Measurements from ENCODE around the gene FNDC3A. TPM values are rescaled to one million over a fixed set of nuclear protein-coding genes. Genes with fewer than 3 reads are reported as not detected.

The FNDC3A gene
- total RNA-seq, 5 donors from 2014 or later (not counting 1 experiment from before 2014, with no cell fraction given) = 29.7 to 44.4 (median 32.0) TPM

- no peaks in the 10 kb centered on the region for H3K4me1 Mint-ChIP-seq
- H3K9me3 Mint-ChIP-seq = no peaks in the 10 kb centered on the region
- ChIA-PET POLR2A (no interaction called here), CTCF (interaction anchor here in 1 of 2 donors (0.9 kb wide), 1 partner anchor 46 kb away, joined by 3 read pairs; no protein-coding TSS in a partner anchor)
- Histone ChIP-seq H3K4me1 (ENCODE audit: control insufficient read depth in 1 of 2, extremely low read depth in 1 of 2, insufficient read depth in 2 of 2, low read length in 2 of 2) (no peaks in the 10 kb centered on the region), H3K4me3 (ENCODE audit: control insufficient read depth in 1 of 2, extremely low read depth in 1 of 2, low read length in 1 of 2) (no peak overlapping the region), H3K9me3 (no peaks in the 10 kb centered on the region), H3K27ac (ENCODE audit: low read length) (no peak overlapping the region), H3K27me3 (replicated peaks in 1 of 2; ENCODE audit: control insufficient read depth in 2 of 2, extremely low read depth in 1 of 2, insufficient read depth in 2 of 2, low read length in 1 of 2) (no peaks in the 10 kb centered on the region), H3K36me3 (ENCODE audit: control insufficient read depth in 2 of 2, extremely low read depth in 1 of 2, insufficient read depth in 1 of 2, low read length in 1 of 2) (no peaks in the 10 kb centered on the region)
- H3K27me3 Mint-ChIP-seq = peaks cover 0 to 3% of the 10 kb centered on the region in 2 donors
- no peak for DNase-seq
- no peak overlapping the region for H3K27ac Mint-ChIP-seq
- no peak overlapping the region for H3K4me3 Mint-ChIP-seq
- H3K36me3 Mint-ChIP-seq = no peaks in the 10 kb centered on the region
- ATAC-seq (replicated peaks in 1 of 4) = no peak
- no CpG with 5 or more reads among the region's 3 CpGs for WGBS (ENCODE audit: insufficient coverage)
These were observed 259.0 kb downstream of the FNDC3A start for GRCh38 chr13:49234741-49235140.

- Histone ChIP-seq H3K4me1 (ENCODE audit: control insufficient read depth in 1 of 2, extremely low read depth in 1 of 2, insufficient read depth in 2 of 2, low read length in 2 of 2) (no peaks in the 10 kb centered on the region), H3K27me3 (replicated peaks in 1 of 2; ENCODE audit: control insufficient read depth in 2 of 2, extremely low read depth in 1 of 2, insufficient read depth in 2 of 2, low read length in 1 of 2) (no peaks in the 10 kb centered on the region), H3K4me3 (ENCODE audit: control insufficient read depth in 1 of 2, extremely low read depth in 1 of 2, low read length in 1 of 2) (no peak overlapping the region), H3K36me3 (ENCODE audit: control insufficient read depth in 2 of 2, extremely low read depth in 1 of 2, insufficient read depth in 1 of 2, low read length in 1 of 2) (no peaks in the 10 kb centered on the region), H3K9me3 (no peaks in the 10 kb centered on the region), H3K27ac (ENCODE audit: low read length) (no peak overlapping the region)
- Mint-ChIP-seq H3K27me3 (peaks cover 0 to 3% of the 10 kb centered on the region in 2 donors), H3K27ac (no peak overlapping the region), H3K4me1 (peaks cover 0 to 2% (median 0%) of the 10 kb centered on the region in 3 donors), H3K36me3 (no peaks in the 10 kb centered on the region), H3K4me3 (no peak overlapping the region), H3K9me3 (no peaks in the 10 kb centered on the region)
- POLR2A ChIA-PET = interaction anchor here in 1 of 2 donors (0.6 kb wide), 1 partner anchor 10 kb away, joined by 4 read pairs; no protein-coding TSS in a partner anchor
- no peak for DNase-seq
- CTCF ChIA-PET = interaction anchor here in 1 of 2 donors (0.6 to 0.9 kb wide), 4 partner anchors 13 to 47 kb away, joined by 3 to 4 read pairs (median 3); no protein-coding TSS in a partner anchor
- WGBS (ENCODE audit: insufficient coverage) = no CpG with 5 or more reads among the region's 6 CpGs
- ATAC-seq (replicated peaks in 1 of 4) = no peak
These were observed 260.2 kb downstream of the FNDC3A start for GRCh38 chr13:49235856-49236431.

- Histone ChIP-seq H3K4me3 (ENCODE audit: control insufficient read depth in 1 of 2, extremely low read depth in 1 of 2, low read length in 1 of 2) (no peak overlapping the region), H3K9me3 (no peaks in the 10 kb centered on the region), H3K27ac (ENCODE audit: low read length) (no peak overlapping the region), H3K4me1 (ENCODE audit: control insufficient read depth in 1 of 2, extremely low read depth in 1 of 2, insufficient read depth in 2 of 2, low read length in 2 of 2) (no peaks in the 10 kb centered on the region), H3K36me3 (ENCODE audit: control insufficient read depth in 2 of 2, extremely low read depth in 1 of 2, insufficient read depth in 1 of 2, low read length in 1 of 2) (no peaks in the 10 kb centered on the region), H3K27me3 (replicated peaks in 1 of 2; ENCODE audit: control insufficient read depth in 2 of 2, extremely low read depth in 1 of 2, insufficient read depth in 2 of 2, low read length in 1 of 2) (no peaks in the 10 kb centered on the region)
- Mint-ChIP-seq H3K4me1 (peaks cover 0 to 2% (median 0%) of the 10 kb centered on the region in 3 donors), H3K9me3 (no peaks in the 10 kb centered on the region), H3K36me3 (no peaks in the 10 kb centered on the region), H3K27me3 (peaks cover 0 to 3% of the 10 kb centered on the region in 2 donors), H3K4me3 (no peak overlapping the region), H3K27ac (no peak overlapping the region)
- ATAC-seq (replicated peaks in 1 of 4) (no peak), DNase-seq (no peak)
- ChIA-PET CTCF (interaction anchor here in 1 of 2 donors (0.7 to 0.9 kb wide), 2 partner anchors 62 to 198 kb away, joined by 4 to 5 read pairs; no protein-coding TSS in a partner anchor), POLR2A (no interaction called here)
- WGBS (ENCODE audit: insufficient coverage) = no CpG with 5 or more reads among the region's 2 CpGs
These were observed 262.9 kb downstream of the FNDC3A start for GRCh38 chr13:49238621-49239020.

GRCh38 chr13:49240017-49240416, 264.3 kb downstream of the FNDC3A start:
- CTCF ChIA-PET = interaction anchor here (0.6 to 2.4 kb wide), 11 partner anchors 11 to 1638 kb away, joined by 3 to 24 read pairs (median 4); partner anchors contain the start of gene RCBTB1 (in 1 of the 2)
- H3K4me1 Mint-ChIP-seq = peaks cover 0 to 2% (median 0%) of the 10 kb centered on the region in 3 donors
- H3K27ac Mint-ChIP-seq = no peak overlapping the region
- Histone ChIP-seq H3K36me3 (ENCODE audit: control insufficient read depth in 2 of 2, extremely low read depth in 1 of 2, insufficient read depth in 1 of 2, low read length in 1 of 2) (no peaks in the 10 kb centered on the region), H3K27ac (ENCODE audit: low read length) (no peak overlapping the region), H3K4me1 (ENCODE audit: control insufficient read depth in 1 of 2, extremely low read depth in 1 of 2, insufficient read depth in 2 of 2, low read length in 2 of 2) (no peaks in the 10 kb centered on the region), H3K27me3 (replicated peaks in 1 of 2; ENCODE audit: control insufficient read depth in 2 of 2, extremely low read depth in 1 of 2, insufficient read depth in 2 of 2, low read length in 1 of 2) (no peaks in the 10 kb centered on the region), H3K9me3 (no peaks in the 10 kb centered on the region), H3K4me3 (ENCODE audit: control insufficient read depth in 1 of 2, extremely low read depth in 1 of 2, low read length in 1 of 2) (no peak overlapping the region)
- no peaks in the 10 kb centered on the region for H3K9me3 Mint-ChIP-seq
- H3K4me3 Mint-ChIP-seq = no peak overlapping the region
- ATAC-seq (replicated peaks in 1 of 4) (peak; percentile 63 to 82 (median 73)), DNase-seq (peak in 18 of 35 experiments; percentile 14 to 65 (median 28))
- WGBS (ENCODE audit: insufficient coverage) = 33% methylated on average over 1 of the region's 4 CpGs
- H3K27me3 Mint-ChIP-seq = no peaks in the 10 kb centered on the region
- H3K36me3 Mint-ChIP-seq = no peaks in the 10 kb centered on the region
- POLR2A ChIA-PET = no interaction called here

- CTCF ChIA-PET = interaction anchor here (0.5 to 2.4 kb wide), 3 partner anchors 39 to 709 kb away, joined by 3 to 18 read pairs (median 3); no protein-coding TSS in a partner anchor
- WGBS (ENCODE audit: insufficient coverage) = no CpG with 5 or more reads among the region's 7 CpGs
These were observed 265.6 kb downstream of the FNDC3A start for GRCh38 chr13:49241296-49241695.

GRCh38 chr13:49245101-49245500, 269.4 kb downstream of the FNDC3A start:
- no peak overlapping the region for H3K4me3 Mint-ChIP-seq

More at GRCh38 chr13:49241296-49241695, 265.6 kb downstream of the FNDC3A start:
- peaks cover 0 to 2% (median 0%) of the 10 kb centered on the region in 3 donors for H3K4me1 Mint-ChIP-seq
- H3K4me1 ChIP-seq (ENCODE audit: control insufficient read depth in 1 of 2, extremely low read depth in 1 of 2, insufficient read depth in 2 of 2, low read length in 2 of 2) = no peaks in the 10 kb centered on the region
- no peaks in the 10 kb centered on the region for H3K9me3 Mint-ChIP-seq
- H3K27ac Mint-ChIP-seq = no peak overlapping the region
- no peaks in the 10 kb centered on the region for H3K9me3 ChIP-seq
- H3K27me3 ChIP-seq (replicated peaks in 1 of 2; ENCODE audit: control insufficient read depth in 2 of 2, extremely low read depth in 1 of 2, insufficient read depth in 2 of 2, low read length in 1 of 2) = no peaks in the 10 kb centered on the region
- no peaks in the 10 kb centered on the region for H3K36me3 ChIP-seq (ENCODE audit: control insufficient read depth in 2 of 2, extremely low read depth in 1 of 2, insufficient read depth in 1 of 2, low read length in 1 of 2)
- DNase-seq = no peak
- H3K4me3 ChIP-seq (ENCODE audit: control insufficient read depth in 1 of 2, extremely low read depth in 1 of 2, low read length in 1 of 2) = no peak overlapping the region
- H3K27me3 Mint-ChIP-seq = no peaks in the 10 kb centered on the region
- H3K36me3 Mint-ChIP-seq = no peaks in the 10 kb centered on the region
- no peak for ATAC-seq (replicated peaks in 1 of 4)
- POLR2A ChIA-PET = interaction anchor here in 1 of 2 donors (0.9 kb wide), 1 partner anchor 294 kb away, joined by 4 read pairs; no protein-coding TSS in a partner anchor
- no peak overlapping the region for H3K27ac ChIP-seq (ENCODE audit: low read length)
- no peak overlapping the region for H3K4me3 Mint-ChIP-seq

More at GRCh38 chr13:49245101-49245500, 269.4 kb downstream of the FNDC3A start:
- ChIA-PET POLR2A (interaction anchor here in 1 of 2 donors (0.6 kb wide), 1 partner anchor 9 kb away, joined by 4 read pairs; no protein-coding TSS in a partner anchor), CTCF (interaction anchor here (0.6 to 1.2 kb wide), 4 partner anchors 34 to 1239 kb away, joined by 3 to 4 read pairs (median 4); no protein-coding TSS in a partner anchor)
- no peaks in the 10 kb centered on the region for H3K36me3 ChIP-seq (ENCODE audit: control insufficient read depth in 2 of 2, extremely low read depth in 1 of 2, insufficient read depth in 1 of 2, low read length in 1 of 2)
- Mint-ChIP-seq H3K27me3 (no peaks in the 10 kb centered on the region), H3K27ac (no peak overlapping the region), H3K9me3 (no peaks in the 10 kb centered on the region), H3K36me3 (peaks cover 1% of the 10 kb centered on the region), H3K4me1 (peaks cover 25 to 32% (median 29%) of the 10 kb centered on the region in 3 donors)
- no peaks in the 10 kb centered on the region for H3K9me3 ChIP-seq
- no peak overlapping the region for H3K4me3 ChIP-seq (ENCODE audit: control insufficient read depth in 1 of 2, extremely low read depth in 1 of 2, low read length in 1 of 2)
- H3K27me3 ChIP-seq (replicated peaks in 1 of 2; ENCODE audit: control insufficient read depth in 2 of 2, extremely low read depth in 1 of 2, insufficient read depth in 2 of 2, low read length in 1 of 2) = no peaks in the 10 kb centered on the region
- peaks cover 6 to 14% of the 10 kb centered on the region in 2 experiments for H3K4me1 ChIP-seq (ENCODE audit: control insufficient read depth in 1 of 2, extremely low read depth in 1 of 2, insufficient read depth in 2 of 2, low read length in 2 of 2)
- DNase-seq (no peak), ATAC-seq (replicated peaks in 1 of 4) (no peak)
- H3K27ac ChIP-seq (ENCODE audit: low read length) = no peak overlapping the region
